ENCODE results near the gene DNAL4. TPM values are rescaled to one million over a fixed set of nuclear protein-coding genes. Genes with fewer than 3 reads are reported as not detected.

The DNAL4 gene
- total RNA-seq, 1 experiment from 2014 or later, result 8.3 TPM

GRCh38 chr22:38740116-38740723 is 53.7 kb downstream of the DNAL4 start:
- H3K27me3 ChIP-seq (ENCODE audit: insufficient read depth, low read length), result no peaks in the 10 kb centered on the region
- H3K79me1 ChIP-seq (ENCODE audit: insufficient read depth, low read depth, low read length, poor library complexity, severe bottlenecking), result no peaks in the 10 kb centered on the region
- no peak overlapping the region for H2BK12ac ChIP-seq (ENCODE audit: insufficient read length, low read depth, low read length)
- H3K36me3 Mint-ChIP-seq (ENCODE audit: insufficient read depth in 1 of 3, low read depth in 3 of 3), result peaks cover 13 to 60% (median 25%) of the 10 kb centered on the region in 3 experiments
- no peak overlapping the region for H2BK120ac ChIP-seq (ENCODE audit: low read depth, low read length, poor library complexity, severe bottlenecking)
- no peak overlapping the region for H3K18ac ChIP-seq (ENCODE audit: insufficient read length, low read depth, low read length)
- H2BK5ac ChIP-seq (ENCODE audit: insufficient read length, low read length), result no peak overlapping the region
- H3K23me2 ChIP-seq (ENCODE audit: insufficient read length, low read depth, low read length, poor library complexity, severe bottlenecking), result no peaks in the 10 kb centered on the region
- H2BK20ac ChIP-seq (ENCODE audit: low read depth, low read length, poor library complexity, severe bottlenecking), result no peak overlapping the region
- H3K9ac ChIP-seq (ENCODE audit: extremely low read depth, insufficient read length, low read length), result no peak overlapping the region
- DNase-seq, result no peak
- H3K27ac ChIP-seq (ENCODE audit: insufficient read length, low read depth, low read length), result no peak overlapping the region
- no peaks in the 10 kb centered on the region; the same call in 1 of the 2 replicates for H3K27me3 Mint-ChIP-seq (ENCODE audit: low read depth)
- no peak overlapping the region for H3K4me2 ChIP-seq (ENCODE audit: insufficient read depth, insufficient read length, low read length)
- H4K8ac ChIP-seq (replicated peaks; ENCODE audit: insufficient read length, low read depth, low read length), result no peak overlapping the region
- H3K9me3 ChIP-seq (ENCODE audit: control insufficient read depth, low read depth, low read length), result no peaks in the 10 kb centered on the region
- no peak overlapping the region for H3T11ph ChIP-seq (ENCODE audit: low read length)
- WGBS (ENCODE audit: extremely low coverage, insufficient read length, low lambda C conversion rate), result no CpG with 5 or more reads among the region's 15 CpGs
- H3K4me1 Mint-ChIP-seq, result 0 out of 4 replicates have a peak, but pooled peaks cover 0 to under 1% of the 10 kb centered on the region in 2 experiments
- no peaks in the 10 kb centered on the region for H3K4me1 ChIP-seq (ENCODE audit: insufficient read depth, low read length)
- H3K56ac ChIP-seq (ENCODE audit: insufficient read length, low read depth, low read length), result no peak overlapping the region
- H3K9me3 Mint-ChIP-seq, result no peaks in the 10 kb centered on the region
- no peaks in the 10 kb centered on the region for H3K79me2 ChIP-seq (ENCODE audit: insufficient read depth, low read length)
- no peak overlapping the region for H2AK5ac ChIP-seq (ENCODE audit: insufficient read length, low read length)
- no peak overlapping the region; a peak in 1 of 7 replicates for H3K27ac Mint-ChIP-seq
- no peak overlapping the region for H3K4ac ChIP-seq (ENCODE audit: low read depth, low read length)
- H4K5ac ChIP-seq (ENCODE audit: insufficient read length, low read depth, low read length), result no peak overlapping the region
- H4K20me1 ChIP-seq (ENCODE audit: control insufficient read depth, insufficient read depth, insufficient read length), result no peaks in the 10 kb centered on the region
- H4K91ac ChIP-seq (ENCODE audit: insufficient read length, low read depth, low read length), result no peak overlapping the region
- no peak overlapping the region for H3K14ac ChIP-seq (ENCODE audit: insufficient read depth, low read length)
- no peak overlapping the region for H3K4me3 Mint-ChIP-seq
- no peak overlapping the region for H3K23ac ChIP-seq (ENCODE audit: insufficient read length, low read depth, low read length)
- H2BK15ac ChIP-seq (ENCODE audit: low read depth, low read length), result no peak overlapping the region
- H2AFZ ChIP-seq (ENCODE audit: low read length), result no peak overlapping the region
- TF ChIP-seq, protein P1, sequence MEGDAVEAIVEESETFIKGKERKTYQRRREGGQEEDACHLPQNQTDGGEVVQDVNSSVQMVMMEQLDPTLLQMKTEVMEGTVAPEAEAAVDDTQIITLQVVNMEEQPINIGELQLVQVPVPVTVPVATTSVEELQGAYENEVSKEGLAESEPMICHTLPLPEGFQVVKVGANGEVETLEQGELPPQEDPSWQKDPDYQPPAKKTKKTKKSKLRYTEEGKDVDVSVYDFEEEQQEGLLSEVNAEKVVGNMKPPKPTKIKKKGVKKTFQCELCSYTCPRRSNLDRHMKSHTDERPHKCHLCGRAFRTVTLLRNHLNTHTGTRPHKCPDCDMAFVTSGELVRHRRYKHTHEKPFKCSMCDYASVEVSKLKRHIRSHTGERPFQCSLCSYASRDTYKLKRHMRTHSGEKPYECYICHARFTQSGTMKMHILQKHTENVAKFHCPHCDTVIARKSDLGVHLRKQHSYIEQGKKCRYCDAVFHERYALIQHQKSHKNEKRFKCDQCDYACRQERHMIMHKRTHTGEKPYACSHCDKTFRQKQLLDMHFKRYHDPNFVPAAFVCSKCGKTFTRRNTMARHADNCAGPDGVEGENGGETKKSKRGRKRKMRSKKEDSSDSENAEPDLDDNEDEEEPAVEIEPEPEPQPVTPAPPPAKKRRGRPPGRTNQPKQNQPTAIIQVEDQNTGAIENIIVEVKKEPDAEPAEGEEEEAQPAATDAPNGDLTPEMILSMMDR (conservative IDR thresholded peaks at IDR 0.05), result no peak
